Gastroesophageal sphincter (tissue), 3 donors: ENCODE measurements around the gene DOK5.

Experiments
- CTCF ChIP-seq, 4 experiments: fragments of 200-600 bp in 2 of 4; fragments of 450-650 bp in 2 of 4; sonication (generic) in 1 of 4; IDR thresholded peaks; one replicate each; pipeline ENCODE4 v1.5.1; 2017 to 2019; ENCODE audit warnings: antibody characterized with exemption in 4 of 4, mild to moderate bottlenecking in 2 of 4, moderate library complexity in 2 of 4
- POLR2A ChIP-seq, 2 donors: fragments of 450-650 bp; IDR thresholded peaks; one replicate each; pipeline ENCODE4 v1.6.1; 2017; ENCODE audit warnings: antibody characterized with exemption in 2 of 2, mild to moderate bottlenecking in 2 of 2, moderate library complexity in 1 of 2
- POLR2AphosphoS5 ChIP-seq: sonication (generic); formaldehyde crosslinking; IDR thresholded peaks from one replicate; pipeline ENCODE4 v1.6.1; 2017; ENCODE audit warnings: antibody characterized with exemption

- no peak for TF ChIP-seq POLR2AphosphoS5
- TF ChIP-seq CTCF (IDR thresholded peaks at IDR 0.05): no peak
- TF ChIP-seq POLR2A (IDR thresholded peaks at IDR 0.05): no peak
Observed at GRCh38 chr20:54648421-54649142, 173.2 kb downstream of the DOK5 start.
